ENCODE data around the gene ITGA2B.

DNA sequence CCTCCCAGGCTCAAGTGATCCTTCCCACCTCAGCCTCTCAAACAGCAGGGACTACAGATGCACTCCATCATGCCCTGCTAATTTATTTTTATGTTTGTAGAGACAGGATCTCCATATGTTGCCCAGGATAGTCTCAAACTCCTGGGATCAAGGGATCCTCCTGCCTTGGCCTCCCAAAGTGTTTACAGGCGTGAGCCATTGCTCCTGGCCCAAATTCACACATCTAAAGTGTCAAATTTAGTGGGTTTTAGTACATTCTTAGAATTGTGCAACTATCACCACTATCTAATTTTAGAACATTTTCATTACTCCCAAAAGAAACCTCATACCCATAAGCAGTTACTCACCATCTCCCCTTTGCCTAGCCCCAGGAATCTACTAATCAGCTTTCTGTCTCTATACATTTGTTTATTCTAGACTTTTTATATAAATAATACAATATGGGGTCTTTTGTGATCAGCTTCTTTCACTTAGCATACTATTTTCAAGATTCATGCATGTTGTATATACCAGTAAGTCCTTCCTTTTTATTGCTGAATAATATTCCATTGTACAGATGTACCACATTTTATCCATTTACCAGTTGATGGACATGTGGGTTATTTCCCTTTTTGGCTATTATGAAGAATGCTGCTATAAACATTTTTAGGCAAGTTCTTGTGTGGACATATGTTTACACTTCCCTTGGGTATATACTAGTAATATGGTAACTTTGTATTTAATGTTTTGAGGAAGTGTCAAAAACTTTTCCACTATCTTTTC lies 25.1 kb upstream of the ITGA2B start:
- no peak for TF ChIP-seq CREB1 (IDR thresholded peaks at IDR 0.05; ENCODE audit: low read depth)
- no peak for TF ChIP-seq CTCF (IDR thresholded peaks at IDR 0.05 in 2 of 3, conservative IDR thresholded peaks at IDR 0.05 in 1 of 3; ENCODE audit: control insufficient read depth in 2 of 3, extremely low read depth in 1 of 3, insufficient read depth in 1 of 3, low read depth in 3 of 3, low read length in 3 of 3)

Measured in GM12878 (cell line).